GM18520 (cell line): ENCODE results near the gene CCDC116.
"Not testable (repeated sequence)": the region's sequence is repeated elsewhere in the genome, so short reads cannot be mapped to it uniquely, and the experiment has no call there.

ENCODE experiments used
- ATAC-seq: cut with Tn5 transposase; IDR thresholded peaks from one replicate; pipeline ENCODE4 v1.9.1; 2021; ENCODE audit not compliant: unreplicated experiment

The CCDC116 gene

DNA sequence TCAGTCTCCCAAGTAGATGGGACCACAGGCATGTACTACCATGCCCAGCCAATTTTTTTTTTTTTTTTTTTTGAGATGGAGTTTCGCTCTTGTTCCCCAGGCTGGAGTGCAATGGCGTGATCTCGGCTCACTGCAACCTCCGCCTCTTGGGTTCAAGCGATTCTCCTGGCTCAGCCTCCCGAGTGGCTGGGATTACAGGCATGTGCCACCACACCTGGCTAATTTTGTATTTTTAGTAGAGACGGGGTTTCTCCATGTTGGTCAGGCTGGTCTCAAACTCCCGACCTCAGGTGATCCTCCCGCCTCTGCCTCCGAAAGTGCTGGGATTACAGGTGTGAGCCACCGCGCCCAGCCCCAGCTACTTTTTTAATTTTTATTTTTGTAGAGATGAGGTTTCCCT, 46.3 kb downstream of the CCDC116 start:
- ATAC-seq = not testable (repeated sequence)

- ATAC-seq = no peak
These were observed 46.8 kb downstream of the CCDC116 start for GRCh38 chr22:21679383-21679782.

GRCh38 chr22:21680830-21681565, 48.4 kb downstream of the CCDC116 start:
- no peak for ATAC-seq

GRCh38 chr22:21681566-21682370, 49.2 kb downstream of the CCDC116 start:
- no peak for ATAC-seq

DNA sequence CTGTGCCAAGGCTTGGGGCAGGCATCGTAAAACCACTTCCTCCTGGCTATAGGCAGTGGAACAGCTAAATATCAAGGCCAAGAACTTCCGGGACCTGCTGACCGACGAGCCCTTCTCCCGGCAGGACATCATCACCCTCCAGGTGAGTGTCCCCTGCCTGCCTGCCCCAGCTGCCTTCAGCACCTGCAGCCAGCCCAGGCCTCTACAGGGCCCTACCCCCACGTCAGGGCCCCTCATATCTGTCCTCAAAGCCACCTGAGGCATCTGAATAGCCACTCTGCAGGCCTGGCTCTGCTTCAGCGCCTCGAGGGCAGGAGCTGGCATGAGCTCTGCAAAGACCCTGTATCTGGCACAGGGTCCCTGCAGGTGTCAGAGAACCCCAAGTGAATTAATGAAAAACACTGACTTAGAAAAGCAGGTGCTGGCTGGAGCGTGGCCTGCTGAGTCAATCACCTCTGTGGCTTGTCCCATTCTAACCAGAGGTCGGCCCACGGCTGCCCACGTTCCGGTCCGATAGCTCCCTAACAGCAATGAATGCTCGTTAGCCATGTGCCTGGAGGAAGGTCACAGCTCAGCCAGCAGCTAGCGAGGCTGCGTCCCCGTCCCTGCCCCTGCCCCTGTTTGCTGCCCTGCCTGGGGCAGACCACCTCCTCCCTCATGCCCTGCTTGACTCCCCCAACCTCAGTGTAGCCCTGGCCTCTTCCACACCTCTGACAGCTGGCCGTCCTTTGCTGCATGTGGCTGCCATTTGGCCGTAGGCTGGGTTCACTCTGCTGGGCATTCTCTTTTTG, 50.0 kb downstream of the CCDC116 start:
- no peak for ATAC-seq

DNA sequence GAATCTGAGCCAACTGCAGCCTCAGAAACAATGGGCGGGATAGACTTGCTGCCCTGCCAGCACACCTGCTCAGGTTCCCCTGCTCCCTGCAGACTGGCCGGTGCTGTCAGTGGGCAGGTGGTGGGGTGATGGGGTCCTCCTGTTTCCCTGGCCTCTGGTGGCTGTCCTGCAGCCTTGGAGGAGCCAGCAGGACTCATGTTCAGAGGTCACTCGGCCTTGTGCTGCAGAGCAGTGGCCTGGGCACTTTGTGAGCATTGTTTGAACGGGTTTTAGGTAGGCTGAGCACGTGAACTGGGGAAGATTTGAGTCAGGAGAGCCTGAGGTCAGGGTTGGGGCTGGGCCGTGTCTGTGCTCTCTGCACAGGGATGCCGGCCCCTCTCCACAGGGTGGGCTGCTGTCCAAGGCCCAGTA, 50.8 kb downstream of the CCDC116 start:
- no peak for ATAC-seq

DNA sequence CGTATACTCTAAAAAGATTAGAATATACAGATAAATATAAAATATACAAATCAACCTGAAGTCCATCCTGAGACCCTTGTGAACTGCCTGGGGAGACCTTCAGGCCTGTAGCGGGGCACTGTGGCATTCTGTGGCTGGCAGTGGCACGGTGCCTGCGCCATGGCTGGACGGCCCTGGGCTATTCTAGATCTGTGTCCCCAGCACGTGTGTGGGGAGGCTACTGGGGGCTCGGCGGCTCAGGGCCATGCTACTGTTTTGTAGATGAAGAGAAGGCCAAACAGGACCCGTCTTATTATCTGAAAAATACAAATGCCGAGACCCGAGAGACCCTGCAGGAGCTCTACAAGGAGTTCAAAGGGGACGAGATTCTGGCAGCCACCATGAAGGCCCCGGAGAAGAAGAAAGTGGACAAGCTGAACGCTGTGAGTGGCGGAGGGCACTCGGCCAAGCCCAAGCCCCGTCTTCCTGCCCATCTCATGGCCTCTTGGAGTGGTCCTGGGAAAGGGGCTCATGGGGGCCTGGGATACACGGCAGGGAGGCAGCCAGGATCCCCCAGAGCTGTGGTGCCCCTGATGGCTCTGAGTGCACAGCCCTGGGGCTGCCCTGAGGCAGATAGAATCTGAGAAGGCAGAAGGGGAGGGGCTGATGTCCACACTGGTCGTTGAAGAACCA, 52.1 kb downstream of the CCDC116 start:
- ATAC-seq = no peak

DNA sequence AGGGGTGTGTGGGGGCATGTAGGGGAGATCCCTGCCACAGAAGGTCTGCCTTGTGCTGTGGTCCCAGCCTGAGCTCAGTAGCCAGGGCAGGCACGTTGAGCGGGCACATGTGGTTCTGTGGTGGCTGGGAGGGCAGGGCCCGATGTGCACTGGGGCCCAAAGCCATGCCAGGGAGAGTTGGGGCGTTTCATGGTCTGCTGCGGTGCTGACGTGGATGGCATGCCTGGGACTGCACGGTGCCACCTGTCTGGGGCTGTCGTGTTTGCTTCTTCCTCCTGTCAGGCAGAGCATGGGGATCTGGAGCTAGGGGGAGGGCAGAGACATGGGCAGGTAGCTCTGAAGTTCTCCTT, 52.6 kb downstream of the CCDC116 start:
- ATAC-seq = no peak

DNA sequence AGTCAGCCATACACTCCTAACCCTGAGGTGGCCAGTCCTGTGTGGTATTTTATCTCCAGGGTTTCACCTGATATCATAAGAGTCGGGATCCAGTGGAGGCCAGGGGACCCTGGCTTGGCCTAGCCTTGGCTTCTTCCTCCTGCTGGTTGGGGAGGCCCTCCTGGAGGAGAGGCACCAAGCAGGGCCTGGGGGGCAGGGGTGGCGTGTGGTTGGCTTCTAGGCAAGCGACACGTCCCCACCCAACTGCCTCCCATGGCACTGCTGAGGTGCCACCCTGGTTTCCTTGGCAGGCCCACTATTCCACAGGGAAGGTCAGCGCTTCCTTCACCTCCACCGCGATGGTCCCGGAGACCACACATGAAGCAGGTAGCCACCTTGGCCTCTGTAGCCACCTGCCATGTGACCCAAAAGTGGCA, 53.6 kb downstream of the CCDC116 start:
- ATAC-seq = no peak
